Smooth muscle cell (in vitro differentiated cells): ENCODE data around the gene STX7. TPM values are rescaled to one million over a fixed set of nuclear protein-coding genes. Genes with fewer than 3 reads are reported as not detected.

Experiments
- DNase-seq: peaks from one replicate; lab custom pipeline; 2025; ENCODE audit not compliant: unreplicated experiment; lab: John Stamatoyannopoulos, UW
- H2AFZ ChIP-seq: fragments of 200-600 bp; sonication (generic); 2 replicates; pipeline ENCODE4 v1.6.0; 2016; ENCODE audit warnings: antibody characterized with exemption, low read depth, mild to moderate bottlenecking
- H3F3A ChIP-seq: fragments of 200-600 bp; sonication (generic); 2 replicates; pipeline ENCODE4 v1.6.0; 2017; ENCODE audit warnings: antibody characterized with exemption, low read depth
- H3K27ac ChIP-seq: fragments of 200-600 bp; sonication (generic); 2 replicates; pipeline ENCODE4 v1.5.1; 2016; ENCODE audit warnings: low read depth, mild to moderate bottlenecking
- H3K27me3 ChIP-seq: fragments of 200-600 bp; sonication (generic); 2 replicates; pipeline ENCODE4 v1.6.1; 2016; ENCODE audit warnings: low read depth, mild to moderate bottlenecking
- H3K36me3 ChIP-seq: fragments of 200-600 bp; sonication (generic); 2 replicates; pipeline ENCODE4 v1.5.1; 2016; ENCODE audit warnings: low read depth
- H3K4me1 ChIP-seq: fragments of 200-600 bp; sonication (generic); 2 replicates; pipeline ENCODE4 v1.5.1; 2016; ENCODE audit warnings: low read depth
- H3K4me2 ChIP-seq: fragments of 200-600 bp; sonication (generic); 2 replicates; pipeline ENCODE4 v1.6.0; 2016; ENCODE audit warnings: mild to moderate bottlenecking
- H3K4me3 ChIP-seq: fragments of 200-600 bp; sonication (generic); 2 replicates; pipeline ENCODE4 v1.5.1; 2016; ENCODE audit warnings: mild to moderate bottlenecking
- H3K79me2 ChIP-seq: fragments of 200-600 bp; sonication (generic); 2 replicates; pipeline ENCODE4 v1.6.0; 2016; ENCODE audit warnings: low read depth, mild to moderate bottlenecking
- H3K9ac ChIP-seq: fragments of 200-600 bp; sonication (generic); 2 replicates; pipeline ENCODE4 v1.6.0; 2016; ENCODE audit warnings: low read depth
- H3K9me3 ChIP-seq: fragments of 200-600 bp; sonication (generic); replicated peaks from 2 replicates; pipeline ENCODE4 v1.5.1; 2016; ENCODE audit warnings: low read depth
- H4K20me1 ChIP-seq: fragments of 200-600 bp; sonication (generic); 2 replicates; pipeline ENCODE4 v1.6.0; 2016; ENCODE audit warnings: low read depth
- CTCF ChIP-seq: fragments of 200-600 bp; sonication (generic); IDR thresholded peaks from 2 replicates; pipeline ENCODE4 v1.5.1; 2017; ENCODE audit warnings: borderline replicate concordance, mild to moderate bottlenecking, antibody characterized with exemption; ENCODE audit not compliant: insufficient read depth, poor library complexity, severe bottlenecking
- WGBS: methylation state at CpG from one replicate; pipeline ENCODE4 v1.1.7; 2016; ENCODE audit warnings: low lambda C conversion rate; 5-methylcytosine and 5-hydroxymethylcytosine counted together
- polyA plus RNA-seq: library from polyadenylated mRNA; unstranded; fragments of >200 nt; fragmentation: Nextera tagmentation; extraction: Ambion mirVana; gene quantifications from 2 replicates; pipeline ENCODE4 v1.2.1, GENCODE V29; 2016
- total RNA-seq: library from RNA; depleted of rRNA; stranded (reverse); fragments of >200 nt; gene quantifications from 2 replicates; pipeline ENCODE4 v1.2.3, GENCODE V29; 2014

Gene STX7
- total and polyA plus RNA-seq, 2 experiments from 2014 or later = 26.0 to 27.4 TPM

GRCh38 chr6:132465530-132466485 lies 47.1 kb downstream of the STX7 start:
- Histone ChIP-seq H3K36me3 (peaks cover 27% of the 10 kb centered on the region), H3K27me3 (no peaks in the 10 kb centered on the region), H3K9me3 (no peaks in the 10 kb centered on the region), H3K4me3 (no peak overlapping the region), H3F3A (no peaks in the 10 kb centered on the region), H3K4me1 (no peaks in the 10 kb centered on the region), H3K27ac (no peak overlapping the region), H2AFZ (no peak overlapping the region), H3K79me2 (no peaks in the 10 kb centered on the region), H3K9ac (no peak overlapping the region), H4K20me1 (peaks cover 5% of the 10 kb centered on the region), H3K4me2 (no peak overlapping the region)
- no peak for DNase-seq
- no peak for TF ChIP-seq CTCF
- WGBS = 93% methylated on average over 5 of the region's 5 CpGs

GRCh38 chr6:132464538-132465256 lies 48.2 kb downstream of the STX7 start:
- H3K9me3 ChIP-seq = no peaks in the 10 kb centered on the region
- no peaks in the 10 kb centered on the region for H3K27me3 ChIP-seq
- DNase-seq = no peak
- no peak overlapping the region for H2AFZ ChIP-seq
- 83% methylated on average over 5 of the region's 5 CpGs for WGBS
- no peak overlapping the region for H3K27ac ChIP-seq
- H4K20me1 ChIP-seq = peaks cover 5% of the 10 kb centered on the region
- no peak overlapping the region for H3K4me2 ChIP-seq
- H3K4me1 ChIP-seq = no peaks in the 10 kb centered on the region
- no peaks in the 10 kb centered on the region for H3K79me2 ChIP-seq
- no peak for TF ChIP-seq CTCF
- H3K36me3 ChIP-seq = peaks cover 25% of the 10 kb centered on the region
- H3K4me3 ChIP-seq = no peak overlapping the region
- no peaks in the 10 kb centered on the region for H3F3A ChIP-seq
- no peak overlapping the region for H3K9ac ChIP-seq

GRCh38 chr6:132461958-132462357 lies 51.0 kb downstream of the STX7 start:
- Histone ChIP-seq H4K20me1 (no peaks in the 10 kb centered on the region), H3K79me2 (no peaks in the 10 kb centered on the region), H3K4me1 (no peaks in the 10 kb centered on the region), H3K27me3 (no peaks in the 10 kb centered on the region), H3K9ac (no peak overlapping the region), H3K4me2 (no peak overlapping the region), H2AFZ (no peak overlapping the region), H3K36me3 (peaks cover 18% of the 10 kb centered on the region), H3K9me3 (no peaks in the 10 kb centered on the region), H3K4me3 (no peak overlapping the region), H3F3A (no peaks in the 10 kb centered on the region), H3K27ac (no peak overlapping the region)
- DNase-seq = no peak
- no peak for TF ChIP-seq CTCF
- 98% methylated on average over 6 of the region's 6 CpGs for WGBS
